DMS153 treated with DMSO at 0.1 percent for 48 hours (cell line): Measurements from ENCODE around the gene LMOD2.

Experiments used
- DNase-seq: peaks from one replicate; lab custom pipeline; 2025; ENCODE audit not compliant: unreplicated experiment; lab: John Stamatoyannopoulos, UW

The LMOD2 gene

GRCh38 chr7:123637878-123638277 is 17.8 kb upstream of the LMOD2 start:
- DNase-seq = no peak

GRCh38 chr7:123639631-123640030 is 16.0 kb upstream of the LMOD2 start:
- no peak for DNase-seq

GRCh38 chr7:123640583-123640982 is 15.1 kb upstream of the LMOD2 start:
- no peak for DNase-seq

- DNase-seq = no peak
Measured at GRCh38 chr7:123641901-123642300, 13.8 kb upstream of the LMOD2 start.

DNA sequence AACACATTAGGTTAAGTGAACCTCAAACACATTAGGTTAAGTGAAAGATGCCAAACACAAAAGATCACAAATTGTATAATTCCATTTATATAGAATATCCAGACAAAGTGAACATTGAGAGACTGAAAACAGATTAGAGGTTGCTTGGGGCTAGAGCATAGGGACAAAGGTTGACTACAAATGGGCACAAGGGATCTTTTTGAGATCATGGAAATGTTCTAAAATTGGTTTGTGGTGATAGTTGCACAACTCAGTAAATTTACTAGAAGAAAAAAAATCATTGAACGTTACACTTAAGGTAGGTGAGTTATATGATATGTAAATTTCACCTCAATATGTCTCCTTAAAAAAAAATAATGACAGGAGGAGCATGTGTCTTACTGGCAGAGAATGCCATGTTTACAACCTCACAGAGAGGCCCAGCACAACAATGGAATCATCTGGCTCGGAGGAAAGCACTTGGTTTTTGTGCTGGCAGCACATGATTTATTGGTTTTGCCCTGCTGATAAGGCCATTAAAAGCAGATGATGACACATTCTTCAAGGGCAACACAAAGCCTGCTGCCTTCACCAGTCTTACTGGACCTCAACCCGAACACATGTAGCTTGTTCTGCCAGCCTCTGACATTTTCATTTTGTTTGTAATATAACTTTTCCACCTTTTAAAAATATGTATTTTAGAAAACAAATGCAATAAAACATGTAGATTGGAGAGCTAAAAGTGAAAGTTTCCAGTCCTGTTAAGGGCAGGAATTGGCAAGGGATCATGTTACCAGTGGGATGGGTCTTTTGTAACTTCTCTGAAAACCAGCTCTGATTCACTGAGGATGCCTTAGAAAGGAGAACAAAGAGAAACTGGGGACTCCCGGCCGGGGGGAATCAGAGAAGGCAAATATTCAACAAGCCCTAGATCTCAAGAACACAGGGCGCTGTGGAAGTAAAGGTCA is 11.9 kb upstream of the LMOD2 start:
- DNase-seq = peak; percentile 85

DNA sequence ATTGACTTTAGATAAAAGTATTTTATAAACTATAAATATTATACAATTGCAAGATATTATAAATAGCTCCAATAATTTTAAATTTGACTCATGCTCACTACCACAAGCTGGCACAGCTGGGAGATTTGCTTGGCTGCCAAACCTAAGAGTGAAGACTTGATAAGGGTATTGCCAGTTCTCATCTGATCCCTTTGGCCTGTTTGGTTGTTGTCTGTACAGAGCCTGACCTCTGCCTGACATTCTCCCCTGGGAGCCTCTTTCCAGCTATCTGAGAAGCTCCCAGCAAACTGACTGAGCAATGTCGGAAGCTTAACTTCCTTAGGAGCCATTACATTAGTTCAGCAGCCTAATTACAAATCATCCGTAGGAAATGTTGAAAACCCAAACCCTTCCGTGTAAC is 10.2 kb upstream of the LMOD2 start:
- no peak for DNase-seq

GRCh38 chr7:123647106-123647730 is 8.4 kb upstream of the LMOD2 start:
- no peak for DNase-seq

DNA sequence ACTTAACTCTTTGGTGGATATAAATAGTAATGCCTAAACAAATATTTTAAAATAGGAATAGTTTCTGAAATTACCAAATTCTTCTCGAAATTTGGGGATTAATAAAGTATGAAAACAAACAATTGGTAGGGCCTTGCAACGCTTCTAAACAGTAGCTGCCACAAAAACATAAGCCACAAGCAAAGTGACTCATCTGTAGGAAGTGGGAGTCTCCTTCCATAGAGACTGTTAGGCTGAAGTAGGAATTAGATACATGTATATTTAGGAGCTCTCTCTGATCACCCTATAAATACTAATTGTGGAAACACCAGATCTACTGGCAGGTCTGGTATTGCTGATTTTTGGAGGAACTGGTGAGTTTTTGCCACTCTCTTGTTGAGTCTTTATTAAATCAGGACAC is 5.7 kb upstream of the LMOD2 start:
- DNase-seq = no peak

DNA sequence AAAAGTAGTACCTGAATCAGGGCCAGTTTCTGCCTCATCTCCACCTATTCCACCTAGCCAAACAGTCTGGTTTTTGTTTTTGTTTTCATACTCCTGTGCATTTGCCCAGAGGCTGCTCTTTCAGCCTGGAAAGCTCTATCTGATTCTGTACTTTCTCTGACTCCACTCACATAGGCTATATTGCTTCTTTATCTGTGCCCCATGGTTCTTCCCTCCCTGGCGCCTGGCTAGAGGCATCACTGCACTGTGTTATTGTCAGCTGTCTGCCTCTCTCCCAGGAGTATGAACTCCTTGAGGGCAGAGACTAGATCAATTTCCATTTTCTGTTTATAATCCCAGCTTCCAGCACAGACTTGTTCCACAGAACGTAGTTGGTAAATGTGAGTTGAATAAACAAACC is 5.1 kb upstream of the LMOD2 start:
- no peak for DNase-seq

DNA sequence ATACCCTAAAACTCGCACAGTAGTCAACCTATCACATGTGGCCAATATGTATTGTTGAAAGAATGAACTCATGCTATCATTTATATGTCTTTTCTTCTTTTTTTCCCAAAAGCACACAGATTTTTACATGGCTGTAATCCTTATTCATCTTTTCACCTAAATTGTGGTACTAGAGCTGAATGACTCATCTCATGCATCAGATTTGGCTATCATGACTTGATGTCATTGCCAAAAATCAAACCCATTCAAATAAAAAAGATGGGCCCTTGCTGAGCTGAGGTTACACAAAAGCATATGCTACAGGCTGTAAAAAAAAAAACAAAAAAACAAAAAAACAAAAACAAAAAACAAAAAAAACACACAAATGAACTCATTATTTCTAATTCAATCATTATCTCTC is 3.3 kb upstream of the LMOD2 start:
- DNase-seq = no peak

DNA sequence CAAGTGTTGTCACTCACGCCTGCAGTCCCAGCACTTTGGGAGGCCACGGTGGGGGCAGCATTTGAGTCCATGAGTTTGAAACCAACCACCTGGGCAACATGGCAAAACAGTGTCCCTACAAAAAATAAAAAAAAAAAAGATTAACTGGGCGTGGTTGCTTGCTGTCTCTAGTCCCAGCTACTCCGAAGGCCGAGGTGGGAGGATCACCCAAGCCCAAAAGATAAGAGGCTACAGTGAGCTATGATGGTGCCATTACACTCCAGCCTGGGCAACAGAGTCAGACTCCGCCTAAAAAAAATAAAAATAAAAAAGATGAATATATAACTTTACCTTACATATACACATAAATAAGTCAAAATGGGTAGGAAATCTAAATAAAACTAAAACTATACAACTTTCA is 2.5 kb upstream of the LMOD2 start:
- no peak for DNase-seq

DNA sequence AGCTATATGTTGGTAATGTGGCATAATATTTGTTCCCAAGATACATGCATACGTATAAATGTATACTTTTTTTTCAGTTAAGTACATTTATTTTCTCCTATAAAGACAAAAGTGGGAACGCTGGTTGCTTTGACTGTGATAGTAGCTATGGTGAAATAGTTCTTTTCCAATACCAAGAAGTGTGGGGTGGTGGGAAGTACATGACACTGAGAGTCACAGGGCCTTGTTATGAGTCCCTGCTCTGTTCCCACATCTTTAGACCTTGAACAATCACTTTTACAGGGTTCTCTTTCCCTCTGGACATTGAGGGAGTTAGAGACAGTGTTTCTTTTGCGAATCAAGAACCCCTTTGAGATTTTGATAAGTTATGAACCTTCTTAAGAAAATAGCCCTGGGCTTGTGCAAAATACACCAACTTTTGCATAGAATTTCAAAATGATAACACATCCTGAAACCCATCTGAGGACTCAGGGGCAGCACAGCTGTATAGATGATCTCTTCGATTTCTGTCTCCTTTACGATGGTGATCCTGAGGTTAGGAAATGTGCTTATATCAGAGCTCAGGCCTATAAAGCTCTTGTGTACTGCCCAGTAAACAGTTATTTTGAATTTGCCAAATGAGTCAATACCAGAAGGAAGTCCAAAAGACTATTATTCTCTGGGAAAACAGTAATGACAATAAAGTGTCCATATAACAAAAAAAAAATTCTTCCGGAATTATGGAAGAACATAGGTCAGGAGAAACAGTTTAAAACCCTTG is 1.1 kb downstream of the LMOD2 start:
- no peak for DNase-seq

DNA sequence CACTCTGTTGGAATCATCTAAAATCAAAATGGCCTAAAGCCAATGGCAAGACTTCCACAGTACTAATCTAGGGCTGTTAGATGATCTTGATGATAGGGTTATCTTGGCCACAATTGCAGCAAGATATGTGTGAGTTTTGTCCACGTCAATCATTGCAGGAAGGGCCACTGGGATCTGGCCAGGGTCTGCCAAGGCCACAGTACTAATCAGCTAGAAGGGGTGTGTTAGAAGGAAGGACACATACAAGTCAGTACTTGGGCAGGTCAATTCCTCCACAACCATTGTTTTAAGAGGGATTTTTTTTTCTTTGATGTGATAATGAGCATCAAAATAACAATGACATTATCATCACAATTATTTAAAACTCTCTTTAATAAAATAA is 1.6 kb downstream of the LMOD2 start:
- no peak for DNase-seq

- no peak for DNase-seq
Measured at GRCh38 chr7:123658023-123658422, 2.4 kb downstream of the LMOD2 start.

DNA sequence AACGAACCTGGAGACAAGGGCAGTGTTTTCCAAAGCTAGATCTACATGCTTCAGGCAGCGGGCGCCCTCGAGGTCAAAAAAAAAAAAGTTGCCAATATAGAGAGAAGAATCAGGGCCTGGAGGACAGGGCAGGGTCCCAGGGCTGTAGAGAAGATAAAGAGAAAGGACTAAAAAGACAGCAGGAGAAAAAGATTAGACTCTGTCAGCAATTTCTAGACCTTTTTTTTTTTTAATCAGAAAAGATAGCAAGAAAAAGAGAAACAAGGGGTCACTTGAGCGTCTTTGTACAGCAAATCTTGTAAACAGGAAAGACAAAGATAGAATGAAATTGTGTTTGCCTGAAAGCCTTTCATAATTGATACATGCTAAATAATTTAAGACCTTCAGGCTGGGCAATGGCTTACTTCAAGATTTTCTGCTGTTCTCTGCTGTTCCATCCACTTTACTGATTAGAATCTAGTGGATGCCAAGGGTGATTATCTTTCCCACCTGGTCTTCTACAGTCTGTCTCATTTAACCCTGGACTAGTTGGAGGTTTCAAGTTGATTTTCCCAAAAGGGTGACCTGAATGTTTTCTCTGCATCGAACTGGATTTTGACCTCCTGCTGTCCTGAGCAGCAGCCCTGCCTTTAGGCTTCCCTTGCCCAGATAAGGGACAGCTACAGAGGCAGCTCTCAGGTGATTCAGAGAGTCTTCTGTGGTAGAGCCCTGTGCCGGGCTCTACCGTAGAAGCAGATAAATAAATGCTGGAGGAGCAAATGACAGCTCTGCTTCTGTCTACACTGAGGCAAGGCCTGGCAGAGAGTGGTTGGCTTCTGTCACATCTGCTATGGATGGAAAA is 5.1 kb downstream of the LMOD2 start:
- DNase-seq = no peak

GRCh38 chr7:123661765-123662164 is 6.1 kb downstream of the LMOD2 start:
- DNase-seq = no peak

DNA sequence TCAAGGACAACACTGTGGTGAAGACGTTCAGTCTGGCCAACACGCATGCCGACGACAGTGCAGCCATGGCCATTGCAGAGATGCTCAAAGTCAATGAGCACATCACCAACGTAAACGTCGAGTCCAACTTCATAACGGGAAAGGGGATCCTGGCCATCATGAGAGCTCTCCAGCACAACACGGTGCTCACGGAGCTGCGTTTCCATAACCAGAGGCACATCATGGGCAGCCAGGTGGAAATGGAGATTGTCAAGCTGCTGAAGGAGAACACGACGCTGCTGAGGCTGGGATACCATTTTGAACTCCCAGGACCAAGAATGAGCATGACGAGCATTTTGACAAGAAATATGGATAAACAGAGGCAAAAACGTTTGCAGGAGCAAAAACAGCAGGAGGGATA is 6.6 kb downstream of the LMOD2 start:
- DNase-seq = no peak

GRCh38 chr7:123662755-123663154 is 7.1 kb downstream of the LMOD2 start:
- no peak for DNase-seq

GRCh38 chr7:123663200-123663599 is 7.5 kb downstream of the LMOD2 start:
- no peak for DNase-seq

DNA sequence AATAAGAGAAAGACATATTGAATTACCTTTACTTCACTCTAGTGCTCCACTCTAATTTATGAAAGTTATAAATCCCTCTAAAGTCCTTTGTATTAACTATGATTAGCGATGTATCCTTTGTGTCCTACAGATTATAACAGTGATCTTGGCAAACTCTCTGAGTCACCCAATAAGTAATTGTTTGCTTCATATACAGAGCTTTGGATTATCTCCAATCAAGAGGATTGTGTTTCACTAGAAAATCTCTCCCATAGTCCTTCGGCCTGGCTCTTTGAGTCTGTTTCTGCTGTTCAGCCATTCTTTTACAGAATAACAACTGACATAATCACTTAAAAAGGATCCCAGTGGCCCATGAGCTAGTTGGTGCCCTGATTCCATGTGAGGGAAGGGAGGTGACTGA is 9.5 kb downstream of the LMOD2 start:
- DNase-seq = no peak

GRCh38 chr7:123665896-123666295 is 10.2 kb downstream of the LMOD2 start:
- no peak for DNase-seq
